ENCODE data around the gene PAX8. TPM values are rescaled to one million over a fixed set of nuclear protein-coding genes. Genes with fewer than 3 reads are reported as not detected.
A peak's percentile ranks its signal among the peaks of the same experiment; 100 is the strongest.

PAX8 gene
- total RNA-seq, 6 donors from 2014 or later: 1.5 to 3.6 (median 2.0) TPM

GRCh38 chr2:113223813-113224212, 54.9 kb downstream of the PAX8 start:
- WGBS, 2 donors: 85 to 91% methylated on average over 1 of the region's 1 CpG
- DNase-seq: no peak
- H3K4me3 ChIP-seq: no peak overlapping the region
- no peaks in the 10 kb centered on the region for H3K27me3 ChIP-seq
- TF ChIP-seq POLR2AphosphoS5 (IDR thresholded peaks at IDR 0.05): no peak
- no peak for TF ChIP-seq EP300 (IDR thresholded peaks at IDR 0.05)
- no peak for TF ChIP-seq POLR2A (IDR thresholded peaks at IDR 0.05)
- TF ChIP-seq CTCF (IDR thresholded peaks at IDR 0.05): no peak
- H3K4me1 ChIP-seq: peaks cover 7 to 21% (median 15%) of the 10 kb centered on the region in 4 donors
- no peak overlapping the region for H3K27ac ChIP-seq
- no peaks in the 10 kb centered on the region for H3K9me3 ChIP-seq
- ATAC-seq (ENCODE audit: low FRiP score in 2 of 2): no peak
- H3K36me3 ChIP-seq: no peaks in the 10 kb centered on the region

- peaks cover 26 to 38% (median 33%) of the 10 kb centered on the region in 4 donors for H3K4me1 ChIP-seq
- WGBS, 2 donors: 76 to 78% methylated on average over 6 of the region's 6 CpGs
- no peaks in the 10 kb centered on the region for H3K27me3 ChIP-seq
Measured at GRCh38 chr2:113221846-113222245, 56.9 kb downstream of the PAX8 start.

GRCh38 chr2:113220970-113221708, 57.6 kb downstream of the PAX8 start:
- Histone ChIP-seq H3K27me3 (no peaks in the 10 kb centered on the region), H3K4me3 (no peak overlapping the region), H3K36me3 (no peaks in the 10 kb centered on the region), H3K4me1 (peaks cover 31 to 38% (median 33%) of the 10 kb centered on the region in 4 donors), H3K9me3 (no peaks in the 10 kb centered on the region), H3K27ac (no peak overlapping the region)
- no peak for TF ChIP-seq POLR2AphosphoS5 (IDR thresholded peaks at IDR 0.05)
- no peak for TF ChIP-seq POLR2A (IDR thresholded peaks at IDR 0.05)
- no peak for TF ChIP-seq EP300 (IDR thresholded peaks at IDR 0.05)
- no peak for TF ChIP-seq CTCF (IDR thresholded peaks at IDR 0.05)
- ATAC-seq (ENCODE audit: low FRiP score in 2 of 2) (no peak), DNase-seq (no peak)
- 68 to 78% methylated on average over 6 of the region's 6 CpGs for WGBS, 2 donors

More at GRCh38 chr2:113221846-113222245, 56.9 kb downstream of the PAX8 start:
- Histone ChIP-seq H3K4me3 (no peak overlapping the region), H3K27ac (no peak overlapping the region), H3K36me3 (no peaks in the 10 kb centered on the region), H3K9me3 (no peaks in the 10 kb centered on the region)
- DNase-seq (no peak), ATAC-seq (ENCODE audit: low FRiP score in 2 of 2) (no peak)
- no peak for TF ChIP-seq POLR2AphosphoS5 (IDR thresholded peaks at IDR 0.05)
- TF ChIP-seq POLR2A (IDR thresholded peaks at IDR 0.05): no peak
- no peak for TF ChIP-seq EP300 (IDR thresholded peaks at IDR 0.05)
- no peak for TF ChIP-seq CTCF (IDR thresholded peaks at IDR 0.05)

DNA sequence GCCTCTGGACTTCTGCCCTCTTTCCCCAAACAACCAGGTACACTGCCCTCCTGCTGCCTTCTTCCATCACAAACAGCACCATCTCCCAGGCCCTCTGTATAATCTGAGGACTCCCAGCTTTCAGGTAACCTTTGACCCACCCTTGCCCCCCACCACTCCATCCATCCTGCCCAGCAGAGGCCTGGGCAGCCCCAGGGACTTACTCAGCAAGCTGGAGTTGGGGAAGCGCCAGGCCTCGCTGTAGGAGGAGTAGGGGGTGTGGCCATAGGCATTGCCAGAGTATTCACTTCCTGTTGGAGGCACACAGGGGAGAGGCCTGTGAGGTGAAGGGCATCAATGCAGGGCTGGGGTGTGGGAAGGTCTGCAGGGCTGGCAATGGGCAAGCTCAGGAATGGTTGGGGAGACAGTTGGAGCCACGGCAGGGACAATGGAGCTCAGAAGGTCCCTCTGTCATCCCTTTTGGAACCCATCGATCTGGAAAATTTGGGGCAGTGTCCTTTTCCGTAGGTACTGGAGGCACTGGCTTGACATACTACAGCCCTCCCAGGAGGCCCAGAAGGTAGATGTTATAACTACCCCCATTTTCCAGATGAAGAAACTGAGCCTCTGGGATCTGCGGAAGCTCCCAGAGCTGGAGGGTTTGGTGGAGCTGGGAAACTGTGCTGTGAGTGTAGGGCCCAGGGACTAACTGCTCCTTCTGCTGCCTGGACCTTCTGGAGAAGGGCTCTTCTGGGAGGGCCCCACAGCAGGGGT, 58.7 kb downstream of the PAX8 start:
- 67 to 69% methylated on average over 6 of the region's 6 CpGs for WGBS, 2 donors
- no peak overlapping the region for H3K4me3 ChIP-seq
- H3K27me3 ChIP-seq: no peaks in the 10 kb centered on the region
- H3K9me3 ChIP-seq: no peaks in the 10 kb centered on the region
- peak overlapping the region in 2 of 4 donors; percentile 9 to 41 for H3K27ac ChIP-seq
- peak in 1 of 2 donors; percentile 76 for DNase-seq
- H3K36me3 ChIP-seq: no peaks in the 10 kb centered on the region
- peak; percentile 50 to 79 for ATAC-seq (ENCODE audit: low FRiP score in 2 of 2)
- TF ChIP-seq POLR2A (IDR thresholded peaks at IDR 0.05): peak in 1 of 4 donors; percentile 55
- no peak for TF ChIP-seq CTCF (IDR thresholded peaks at IDR 0.05)
- TF ChIP-seq POLR2AphosphoS5 (IDR thresholded peaks at IDR 0.05): peak in 1 of 2 donors; percentile 28
- peaks cover 31 to 38% (median 33%) of the 10 kb centered on the region in 4 donors for H3K4me1 ChIP-seq
